H1 (cell line): ENCODE results near the gene NBAS. TPM values are rescaled to one million over a fixed set of nuclear protein-coding genes. Genes with fewer than 3 reads are reported as not detected.

ENCODE experiments used
- CTCF ChIA-PET: fragments of 300-600 bp; sonication (Branson Sonifier 250); formaldehyde crosslinking; loops from one replicate; lab custom pipeline; 2021; ENCODE audit not compliant: partially characterized antibody; lab: Charles Lee
- POLR2A ChIA-PET: fragments of 300-600 bp; sonication (Branson Sonifier 250); formaldehyde crosslinking; loops from one replicate; lab custom pipeline; 2021; ENCODE audit warnings: inconsistent platforms; ENCODE audit not compliant: partially characterized antibody; lab: Charles Lee
- DNase-seq, 2 experiments: peaks; one replicate each; pipeline versions ENCODE4 v3.0.0 to v3.0.0-alpha.2; 2010 to 2022; ENCODE audit warnings: low spot score in 2 of 2, low read depth in 1 of 2, mixed read lengths in 1 of 2
- FAIRE-seq: peaks from 2 replicates; lab custom pipeline; 2011; peaks lifted over from hg19 to GRCh38; lab: Jason Lieb, UNC
- H2AFZ ChIP-seq: 2 replicates; pipeline ENCODE4 v1.8.1; 2012; ENCODE audit warnings: low read length, inconsistent platforms
- H2AK5ac ChIP-seq: 2 replicates; pipeline ENCODE4 v1.6.1; 2013; ENCODE audit warnings: low read depth, low read length
- H2BK120ac ChIP-seq: replicated peaks from 2 replicates; pipeline ENCODE3; 2013; ENCODE audit warnings: low read depth, low read length, inconsistent platforms
- H2BK12ac ChIP-seq: 2 replicates; pipeline ENCODE4 v1.6.1; 2013; ENCODE audit warnings: low read depth, low read length
- H2BK15ac ChIP-seq: 2 replicates; pipeline ENCODE4 v1.6.1; 2013; ENCODE audit warnings: low read length
- H2BK20ac ChIP-seq: 2 replicates; pipeline ENCODE4 v1.6.1; 2013; ENCODE audit warnings: low read length
- H2BK5ac ChIP-seq: 2 replicates; pipeline ENCODE4 v1.6.1; 2013; ENCODE audit warnings: low read depth, low read length
- H3K14ac ChIP-seq: 2 replicates; pipeline ENCODE4 v1.6.1; 2013; ENCODE audit warnings: inconsistent platforms; ENCODE audit not compliant: insufficient read length
- H3K18ac ChIP-seq: 2 replicates; pipeline ENCODE4 v1.6.1; 2013; ENCODE audit warnings: low read length; ENCODE audit errors: extremely low read depth
- H3K23ac ChIP-seq: 2 replicates; pipeline ENCODE4 v1.6.1; 2013; ENCODE audit warnings: inconsistent platforms; ENCODE audit not compliant: insufficient read length
- H3K23me2 ChIP-seq: 2 replicates; pipeline ENCODE4 v1.6.1; 2013; ENCODE audit warnings: low read depth, low read length
- H3K27ac ChIP-seq: 2 replicates; pipeline ENCODE4 v1.6.1; 2011; ENCODE audit warnings: low read depth, low read length, inconsistent platforms
- H3K27me3 ChIP-seq, 4 experiments: replicated peaks in 1 of 4; 1 replicate in 1 of 4; 2 replicates in 3 of 4; pipeline versions ENCODE4 v1.6.1 to v1.8.1; 2011 to 2013; ENCODE audit warnings: low read length in 3 of 4, mild to moderate bottlenecking in 3 of 4, inconsistent platforms in 2 of 4, mixed read lengths in 2 of 4, moderate library complexity in 1 of 4; ENCODE audit not compliant: control insufficient read depth in 3 of 4, insufficient read depth in 3 of 4; ENCODE audit errors: extremely low read depth in 1 of 4
- H3K36me3 ChIP-seq, 4 experiments: 2 replicates each; pipeline versions ENCODE4 v1.6.1 to v1.8.1; 2011 to 2013; ENCODE audit warnings: mild to moderate bottlenecking in 4 of 4, low read length in 3 of 4, moderate library complexity in 2 of 4, control low read depth in 1 of 4, inconsistent platforms in 1 of 4; ENCODE audit not compliant: insufficient read depth in 4 of 4, control insufficient read depth in 2 of 4
- H3K4ac ChIP-seq: replicated peaks from 2 replicates; pipeline ENCODE3; 2013; ENCODE audit warnings: low read length, low read depth, mixed read lengths, inconsistent platforms; ENCODE audit not compliant: insufficient read length
- H3K4me1 ChIP-seq, 4 experiments: replicated peaks in 1 of 4; 1 replicate in 1 of 4; 2 replicates in 3 of 4; pipeline versions ENCODE4 v1.6.1 to v1.8.1; 2011 to 2013; ENCODE audit warnings: low read length in 3 of 4, inconsistent platforms in 2 of 4, mixed read lengths in 1 of 4; ENCODE audit not compliant: insufficient read depth in 4 of 4, control insufficient read depth in 3 of 4
- H3K4me2 ChIP-seq, 2 experiments: 2 replicates each; pipeline versions ENCODE4 v1.6.1 to v1.8.1; 2011 to 2013; ENCODE audit warnings: low read depth in 2 of 2, low read length in 2 of 2, control low read depth in 1 of 2, inconsistent platforms in 1 of 2, mild to moderate bottlenecking in 1 of 2; ENCODE audit not compliant: insufficient read depth in 1 of 2
- H3K4me3 ChIP-seq, 4 experiments: fragments of 200-600, 300-600 bp in 1 of 4; sonication (generic), shearing (Covaris generic), sonication (Bioruptor Twin) in 1 of 4; 2 replicates each; pipeline versions ENCODE4 v1.5.1 to v1.8.1; 2011 to 2016; ENCODE audit warnings: low read length in 4 of 4, low read depth in 3 of 4, control low read depth in 2 of 4, inconsistent platforms in 2 of 4, mild to moderate bottlenecking in 2 of 4, mixed read lengths in 1 of 4, moderate library complexity in 1 of 4; ENCODE audit not compliant: insufficient read depth in 2 of 4; ENCODE audit errors: extremely low read depth in 1 of 4
- H3K56ac ChIP-seq: replicated peaks from 2 replicates; pipeline ENCODE3; 2013; ENCODE audit warnings: low read depth, mild to moderate bottlenecking, mixed read lengths, low read length, inconsistent platforms; ENCODE audit not compliant: insufficient read length
- H3K79me1 ChIP-seq: 2 replicates; pipeline ENCODE4 v1.6.1; 2013; ENCODE audit warnings: low read depth, low read length, control low read depth
- H3K79me2 ChIP-seq, 2 experiments: 2 replicates each; pipeline versions ENCODE4 v1.6.1 to v1.8.1; 2012 to 2013; ENCODE audit warnings: low read length in 2 of 2, mild to moderate bottlenecking in 2 of 2, inconsistent platforms in 1 of 2; ENCODE audit not compliant: insufficient read depth in 2 of 2, control insufficient read depth in 1 of 2
- H3K9ac ChIP-seq, 4 experiments: replicated peaks in 1 of 4; 1 replicate in 1 of 4; 2 replicates in 3 of 4; pipeline versions ENCODE4 v1.6.1 to v1.8.1; 2011 to 2013; ENCODE audit warnings: low read depth in 3 of 4, low read length in 3 of 4, control low read depth in 2 of 4, mild to moderate bottlenecking in 2 of 4, moderate library complexity in 2 of 4, inconsistent platforms in 1 of 4; ENCODE audit errors: extremely low read depth in 1 of 4
- H3K9me3 ChIP-seq, 2 experiments: 2 replicates each; pipeline versions ENCODE4 v1.6.1 to v1.8.1; 2012 to 2013; ENCODE audit warnings: mild to moderate bottlenecking in 2 of 2, moderate library complexity in 2 of 2, control low read depth in 1 of 2, inconsistent platforms in 1 of 2, low read depth in 1 of 2, low read length in 1 of 2, mixed read lengths in 1 of 2; ENCODE audit not compliant: insufficient read depth in 2 of 2
- H4K20me1 ChIP-seq, 2 experiments: replicated peaks in 1 of 2; 2 replicates each; pipeline versions ENCODE3 to v1.8.1; 2011 to 2013; ENCODE audit warnings: inconsistent platforms in 2 of 2, low read length in 2 of 2, mild to moderate bottlenecking in 1 of 2; ENCODE audit not compliant: insufficient read depth in 2 of 2, control insufficient read depth in 1 of 2
- H4K5ac ChIP-seq: 2 replicates; pipeline ENCODE4 v1.6.1; 2013; ENCODE audit warnings: low read length, low read depth, mixed read lengths, inconsistent platforms; ENCODE audit not compliant: insufficient read length
- H4K8ac ChIP-seq: 2 replicates; pipeline ENCODE4 v1.8.0; 2013; ENCODE audit warnings: mild to moderate bottlenecking, moderate library complexity, low read length, inconsistent platforms; ENCODE audit not compliant: insufficient read depth; ENCODE audit errors: extremely low read depth
- H4K91ac ChIP-seq: replicated peaks from 2 replicates; pipeline ENCODE3; 2013; ENCODE audit warnings: low read length, mixed read lengths, inconsistent platforms; ENCODE audit not compliant: insufficient read length
- BCL11A ChIP-seq, 2 experiments: IDR thresholded peaks; one replicate each; pipeline ENCODE4 v1.6.1; 2011; ENCODE audit warnings: low read depth in 2 of 2, low read length in 2 of 2, mild to moderate bottlenecking in 2 of 2
- CBX5 ChIP-seq: fragments of 300-800, 300-1000 bp; sonication (generic); IDR thresholded peaks from 2 replicates; pipeline ENCODE4 v1.7.1; 2016; ENCODE audit warnings: antibody characterized with exemption, low read length, low read depth
- CEBPB ChIP-seq: IDR thresholded peaks from 2 replicates; pipeline ENCODE4 v1.6.1; 2012; ENCODE audit warnings: low read depth, low read length
- CHD2 ChIP-seq: IDR thresholded peaks from 2 replicates; pipeline ENCODE4 v1.6.1; 2012; ENCODE audit warnings: low read length, improper control_type of control experiment
- E2F6 ChIP-seq: IDR thresholded peaks from 2 replicates; pipeline ENCODE4 v1.6.1; 2012; ENCODE audit warnings: inconsistent platforms
- HDAC6 ChIP-seq: IDR thresholded peaks from one replicate; pipeline ENCODE4 v1.7.1; 2012; ENCODE audit warnings: low read depth, mild to moderate bottlenecking, inconsistent platforms, low read length, moderate library complexity
- NANOG ChIP-seq: IDR thresholded peaks from 2 replicates; pipeline ENCODE4 v1.6.1; 2011; ENCODE audit warnings: low read length, low read depth, mild to moderate bottlenecking, inconsistent platforms; ENCODE audit not compliant: insufficient read depth, poor library complexity, severe bottlenecking
- RBBP5 ChIP-seq: IDR thresholded peaks from 2 replicates; pipeline ENCODE4 v1.7.1; 2012; ENCODE audit warnings: low read depth, mild to moderate bottlenecking, inconsistent platforms, low read length, moderate library complexity, borderline replicate concordance
- RXRA ChIP-seq: IDR thresholded peaks from 2 replicates; pipeline ENCODE4 v1.6.1; 2011; ENCODE audit warnings: low read depth, mild to moderate bottlenecking, low read length, moderate library complexity; ENCODE audit not compliant: insufficient read depth
- SAP30 ChIP-seq: fragments of 300-600 bp; sonication (generic); IDR thresholded peaks from 2 replicates; pipeline ENCODE4 v1.7.1; 2012; ENCODE audit warnings: low read length, moderate library complexity, mild to moderate bottlenecking, inconsistent platforms; ENCODE audit not compliant: insufficient read depth, insufficient replicate concordance
- SUZ12 ChIP-seq: fragments of 200-600 bp; sonication (generic); IDR thresholded peaks from 2 replicates; pipeline ENCODE4 v1.6.1; 2012; ENCODE audit warnings: mild to moderate bottlenecking, inconsistent platforms, low read length, moderate library complexity, mixed read lengths
- TBP ChIP-seq: IDR thresholded peaks from 2 replicates; pipeline ENCODE4 v1.6.1; 2011; ENCODE audit warnings: low read depth, low read length, improper control_type of control experiment
- YY1 ChIP-seq: IDR thresholded peaks from 2 replicates; pipeline ENCODE4 v1.6.1; 2011; ENCODE audit warnings: low read depth, mild to moderate bottlenecking, low read length
- ZNF274 ChIP-seq: IDR thresholded peaks from 2 replicates; pipeline ENCODE4 v1.7.0; 2012; ENCODE audit warnings: low read length, borderline replicate concordance; ENCODE audit errors: extremely low read depth
- WGBS, 2 experiments: shearing (Covaris generic) in 1 of 2; methylation state at CpG; one replicate each; pipeline versions ENCODE4 v1.1.6 to v1.1.7; 2013 to 2015; ENCODE audit warnings: low lambda C conversion rate in 2 of 2, mixed read lengths in 2 of 2, inconsistent platforms in 1 of 2, low coverage in 1 of 2, missing lambda C conversion rate in 1 of 2; ENCODE audit not compliant: insufficient replicate concordance in 2 of 2, insufficient coverage in 1 of 2, insufficient read length in 1 of 2; ENCODE audit errors: extremely low coverage in 1 of 2, missing lambda C conversion rate in 1 of 2; 5-methylcytosine and 5-hydroxymethylcytosine counted together
- polyA plus RNA-seq, 7 experiments: library from polyadenylated mRNA; depleted of rRNA in 3 of 7; stranded (reverse) in 5 of 7; unstranded in 2 of 7; fragments of >200 nt in 5 of 7; fragments of 200-250 nt in 2 of 7; gene quantifications; 1 replicate in 5 of 7; 2 replicates in 1 of 7; 4 replicates in 1 of 7; pipeline versions ENCODE4 v1.2.1 to v1.2.3, GENCODE V29; 2011 to 2013; ENCODE audit warnings: missing spikeins in 2 of 7, mixed read lengths in 2 of 7
- total RNA-seq: library from RNA; stranded (reverse); fragmentation: NEBNext Ultra II Directional; extraction: Animal tissue kit (Norgen Biotek cat#: 25700); gene quantifications from 2 replicates; pipeline ENCODE4 v1.2.1, GENCODE V29; 2021

The NBAS gene
- total and polyA plus RNA-seq, 2 of the 8 experiments (the other 6 are each of a cell fraction or from before 2014, with no cell fraction given): 19.6 to 34.8 TPM

GRCh38 chr2:15408759-15409158 lies 152.4 kb downstream of the NBAS start:
- Histone ChIP-seq H4K5ac (no peak overlapping the region), H2BK20ac (no peak overlapping the region), H2BK12ac (no peak overlapping the region), H2AFZ (no peak overlapping the region), H2BK15ac (no peak overlapping the region), H3K56ac (no peak overlapping the region), H3K79me1 (no peaks in the 10 kb centered on the region), H3K4me1 (no peaks in the 10 kb centered on the region), H3K9me3 (no peaks in the 10 kb centered on the region), H3K4me2 (no peak overlapping the region), H2BK5ac (no peak overlapping the region), H3K4me3 (no peak overlapping the region), H3K36me3 (no peaks in the 10 kb centered on the region), H2AK5ac (no peak overlapping the region), H3K23ac (no peak overlapping the region), H3K4ac (no peak overlapping the region), H3K9ac (no peak overlapping the region), H4K20me1 (no peaks in the 10 kb centered on the region), H3K27ac (no peak overlapping the region), H3K27me3 (no peaks in the 10 kb centered on the region), H4K91ac (no peak overlapping the region), H2BK120ac (no peak overlapping the region), H4K8ac (no peak overlapping the region), H3K23me2 (no peaks in the 10 kb centered on the region), H3K79me2 (no peaks in the 10 kb centered on the region), H3K18ac (no peak overlapping the region), H3K14ac (no peak overlapping the region)
- no peak for DNase-seq
- FAIRE-seq: no peak
- 92% methylated on average over 3 of the region's 3 CpGs; no CpG with 5 or more reads in 1 of the 2 experiments for WGBS, 2 experiments
- ChIA-PET CTCF (no interaction called here), POLR2A (no interaction called here)
- TF ChIP-seq E2F6: no peak
- no peak for TF ChIP-seq HDAC6
- TF ChIP-seq NANOG: no peak
- TF ChIP-seq BCL11A (IDR thresholded peaks at IDR 0.05; ENCODE audit: low read depth in 2 of 2, low read length in 2 of 2): no peak
- no peak for TF ChIP-seq CHD2
- TF ChIP-seq ZNF274: no peak
- TF ChIP-seq SAP30: no peak
- TF ChIP-seq SUZ12: no peak
- TF ChIP-seq RXRA: no peak
- no peak for TF ChIP-seq CEBPB
- TF ChIP-seq TBP: no peak
- no peak for TF ChIP-seq YY1
- no peak for TF ChIP-seq RBBP5
- TF ChIP-seq CBX5: no peak
